Lung microvascular endothelial cell (primary cell): Measurements from ENCODE around the gene TEAD1. TPM values are rescaled to one million over a fixed set of nuclear protein-coding genes. Genes with fewer than 3 reads are reported as not detected.

Source experiments
- DNase-seq, 2 donors: peaks; one replicate each; pipeline versions ENCODE4 v3.0.0 to v3.0.0-alpha.2; 2010; ENCODE audit warnings: low read depth in 2 of 2
- total RNA-seq: library from RNA; depleted of rRNA; stranded (reverse); fragments of >200 nt; gene quantifications from 2 replicates; pipeline ENCODE4 v1.2.1, GENCODE V29; 2014

Gene TEAD1
- total RNA-seq, 1 donor from 2014 or later = 22.8 TPM

- no peak for DNase-seq
Observed at GRCh38 chr11:12664385-12664784, 9.8 kb upstream of the TEAD1 start.

DNA sequence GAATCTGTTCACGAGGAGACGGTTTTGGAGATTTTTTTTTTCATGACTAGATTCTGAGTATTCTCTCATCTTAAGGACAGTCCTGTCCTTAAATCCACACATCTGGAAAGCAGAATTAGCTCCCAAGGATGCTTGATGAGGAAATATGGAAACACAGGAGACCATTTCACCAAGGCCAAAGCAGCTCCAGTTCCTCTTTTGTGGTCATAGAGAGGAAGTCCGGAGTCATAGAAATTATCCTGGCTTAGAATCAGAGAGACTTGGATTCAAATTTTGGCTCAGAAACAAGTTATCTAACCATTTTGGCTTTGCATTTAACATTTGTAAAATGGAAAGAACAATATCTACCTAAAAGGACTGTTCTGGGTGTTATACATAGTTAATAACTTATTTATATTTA is 7.3 kb upstream of the TEAD1 start:
- DNase-seq = no peak

DNA sequence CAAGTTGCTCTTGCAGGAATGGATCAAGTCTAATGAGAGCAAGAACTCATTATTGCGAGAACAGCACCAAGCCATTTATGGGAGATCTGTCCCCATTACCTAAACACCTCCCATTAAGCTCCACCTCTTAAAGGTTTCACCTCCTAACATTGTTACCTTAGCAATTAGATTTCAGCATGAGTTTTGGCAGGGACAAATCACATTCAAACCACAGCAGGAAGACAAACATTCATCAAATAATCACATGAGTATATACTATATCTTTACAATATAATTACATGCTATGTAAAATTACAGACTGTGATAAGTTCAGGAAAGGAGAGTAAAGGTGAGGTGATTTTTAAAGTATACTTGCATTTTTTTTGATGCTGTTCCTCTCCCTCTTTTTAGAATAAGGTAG is 6.6 kb upstream of the TEAD1 start:
- no peak for DNase-seq

DNA sequence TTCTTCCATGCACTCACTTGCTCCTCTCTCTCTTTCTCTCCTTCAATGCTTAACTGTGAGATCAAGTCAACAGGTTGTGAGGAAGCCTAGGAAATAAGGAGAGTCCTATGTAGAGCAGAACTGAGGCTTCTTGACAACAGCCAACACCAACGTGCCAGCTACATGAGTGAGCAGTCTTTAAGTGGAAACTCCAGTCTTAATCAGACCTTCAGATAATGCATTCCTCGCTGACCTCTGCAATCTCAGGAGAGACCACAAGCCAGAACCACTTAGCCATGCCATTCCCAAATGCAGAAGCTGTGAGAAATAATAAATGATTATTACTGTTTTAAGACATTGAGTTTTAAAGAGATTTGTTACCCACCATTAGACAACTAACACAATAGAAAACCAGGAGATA is 6.1 kb upstream of the TEAD1 start:
- no peak for DNase-seq

DNA sequence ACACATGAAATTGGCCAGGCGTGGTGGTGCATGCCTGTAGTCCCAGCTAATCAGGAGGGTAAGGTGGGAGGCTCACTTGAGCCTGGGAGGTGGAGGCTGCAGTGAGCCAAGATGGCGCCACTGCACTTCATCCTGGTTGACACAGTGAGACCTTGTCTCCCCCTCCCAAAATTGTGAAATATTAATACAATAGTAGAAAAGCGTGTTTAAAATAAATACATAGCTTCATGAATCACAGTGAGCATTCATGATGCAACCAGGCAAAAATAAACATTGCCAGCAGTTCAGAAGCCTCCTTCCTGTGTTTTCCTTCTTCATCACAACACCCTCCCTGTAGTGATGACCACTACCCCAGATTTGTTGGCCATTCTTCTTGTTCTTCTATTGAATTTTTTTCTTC is 4.3 kb upstream of the TEAD1 start:
- DNase-seq = peak in 1 of 2 donors; percentile 23

- no peak for DNase-seq
Observed at GRCh38 chr11:12671370-12671769, 2.9 kb upstream of the TEAD1 start.

GRCh38 chr11:12673601-12673923 is 659 bp upstream of the TEAD1 start:
- DNase-seq = no peak

DNA sequence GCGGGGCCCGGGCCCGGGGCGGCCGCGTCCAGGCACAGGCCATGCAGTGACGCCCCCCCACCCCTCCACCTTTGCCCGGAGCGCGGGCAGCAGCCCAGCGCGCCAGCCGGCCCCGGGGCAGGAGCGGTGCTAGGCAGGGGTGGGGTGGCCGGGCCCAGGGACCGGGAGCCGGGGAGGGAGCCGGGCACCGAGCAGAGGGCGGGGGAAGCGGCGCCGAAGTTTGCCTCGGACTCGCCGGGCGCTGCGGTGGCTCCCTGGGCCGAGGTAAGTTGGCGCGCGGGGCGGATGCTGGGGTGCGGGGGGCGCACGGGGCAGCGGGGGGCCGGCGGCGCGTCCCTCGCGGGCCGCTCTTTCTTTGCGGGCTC is 332 bp downstream of the TEAD1 start:
- no peak for DNase-seq

GRCh38 chr11:12674936-12675696 is 895 bp downstream of the TEAD1 start:
- DNase-seq = peak; percentile 51 to 64

GRCh38 chr11:12675951-12676711 is 1.9 kb downstream of the TEAD1 start:
- DNase-seq = peak; percentile 30 to 52

- DNase-seq = peak; percentile 46 to 56
Observed at GRCh38 chr11:12677131-12677530, 2.9 kb downstream of the TEAD1 start.

GRCh38 chr11:12678092-12678491 is 3.9 kb downstream of the TEAD1 start:
- DNase-seq = no peak

DNA sequence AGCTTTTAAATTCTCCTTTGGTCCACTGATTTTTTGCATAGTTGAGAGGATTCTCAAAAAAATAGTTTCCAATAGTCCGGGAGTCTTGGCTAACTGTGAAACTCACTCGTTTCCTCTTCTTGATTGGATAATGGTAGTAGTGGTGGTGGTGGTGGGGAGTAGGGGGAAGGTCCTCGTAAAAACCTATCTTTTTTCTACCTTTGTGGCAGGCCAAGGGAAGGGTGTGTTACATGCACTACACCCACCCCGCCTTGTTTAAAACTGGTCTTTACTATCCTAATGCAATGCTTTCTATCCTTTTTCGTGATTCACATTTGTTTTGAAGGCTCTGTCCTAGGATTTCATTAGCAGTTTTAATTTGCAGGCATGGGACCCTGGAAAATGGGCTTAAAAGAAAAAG is 4.8 kb downstream of the TEAD1 start:
- DNase-seq = no peak

DNA sequence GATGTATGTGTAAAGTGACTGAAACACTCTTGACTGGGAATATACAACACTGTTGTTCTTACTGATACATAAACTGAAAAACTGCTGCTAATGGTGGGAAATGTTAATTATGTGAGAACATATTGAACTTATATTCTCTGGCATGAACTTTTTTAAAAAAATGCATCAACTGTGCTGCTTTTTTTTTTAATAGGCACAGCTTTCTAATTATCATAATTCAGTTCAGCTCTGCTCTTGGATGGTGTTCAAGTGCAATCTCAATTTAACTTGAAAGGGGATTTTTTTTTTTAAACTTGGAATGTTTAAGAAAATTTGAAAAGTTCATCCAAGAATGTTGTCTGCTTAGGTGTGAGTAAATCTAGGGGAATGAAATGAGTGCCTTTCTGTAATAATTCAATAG is 5.2 kb downstream of the TEAD1 start:
- no peak for DNase-seq

DNA sequence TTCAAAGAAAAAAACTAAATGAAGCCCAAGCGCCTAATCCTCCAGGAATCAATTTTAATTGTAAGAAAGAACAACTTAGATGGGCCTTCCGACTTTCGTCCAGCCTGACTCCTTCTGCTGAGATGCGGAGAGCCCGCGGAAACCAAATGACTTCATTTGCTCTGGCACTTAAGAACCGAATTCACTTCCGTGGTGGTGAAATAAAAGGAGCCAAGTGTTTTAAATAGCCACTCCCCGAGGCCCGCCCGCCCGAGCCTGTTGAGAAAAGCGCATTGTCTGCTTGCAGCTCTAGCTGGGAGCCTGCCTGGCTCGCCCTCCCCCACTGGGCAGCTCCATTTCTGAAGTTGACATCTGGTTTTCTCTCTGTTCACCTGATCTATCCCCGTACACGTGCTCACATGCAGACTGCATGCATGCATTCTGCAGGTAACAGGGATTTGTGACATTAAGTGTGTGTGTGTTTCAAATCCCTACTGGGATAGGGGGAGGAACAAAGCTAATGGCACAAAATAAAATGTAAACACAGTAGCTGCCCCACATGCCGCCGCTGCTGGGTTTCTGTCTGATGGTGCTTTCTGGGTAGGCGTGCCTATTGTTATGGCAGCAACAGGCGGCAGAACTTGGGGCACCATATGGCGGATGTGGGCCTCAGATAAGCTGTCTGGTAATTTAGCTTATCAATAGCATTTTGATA is 6.2 kb downstream of the TEAD1 start:
- no peak for DNase-seq

- no peak for DNase-seq
Observed at GRCh38 chr11:12680940-12681258, 6.7 kb downstream of the TEAD1 start.

DNA sequence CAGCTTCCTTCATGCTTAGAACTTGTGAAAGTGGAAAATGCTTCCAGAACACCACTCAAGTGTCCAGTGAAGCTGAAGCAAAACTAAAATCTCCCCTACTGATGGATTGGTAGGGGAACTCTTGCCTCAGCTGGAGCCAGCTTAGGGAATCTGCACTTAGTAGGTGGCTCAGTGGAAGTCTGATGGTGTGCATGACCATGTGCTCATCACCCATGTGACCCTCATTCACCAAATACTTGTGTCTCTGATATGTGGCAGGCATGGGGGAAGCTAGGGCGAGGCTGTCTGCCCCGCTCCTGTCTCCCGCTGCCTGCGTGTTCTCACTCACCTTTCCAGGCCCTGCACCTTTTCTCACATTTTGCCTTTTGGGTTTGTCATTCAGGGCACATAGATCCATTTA is 7.2 kb downstream of the TEAD1 start:
- DNase-seq = no peak

- DNase-seq = no peak
Observed at GRCh38 chr11:12682288-12682687, 8.1 kb downstream of the TEAD1 start.

GRCh38 chr11:12682737-12683500 is 8.7 kb downstream of the TEAD1 start:
- no peak for DNase-seq

DNA sequence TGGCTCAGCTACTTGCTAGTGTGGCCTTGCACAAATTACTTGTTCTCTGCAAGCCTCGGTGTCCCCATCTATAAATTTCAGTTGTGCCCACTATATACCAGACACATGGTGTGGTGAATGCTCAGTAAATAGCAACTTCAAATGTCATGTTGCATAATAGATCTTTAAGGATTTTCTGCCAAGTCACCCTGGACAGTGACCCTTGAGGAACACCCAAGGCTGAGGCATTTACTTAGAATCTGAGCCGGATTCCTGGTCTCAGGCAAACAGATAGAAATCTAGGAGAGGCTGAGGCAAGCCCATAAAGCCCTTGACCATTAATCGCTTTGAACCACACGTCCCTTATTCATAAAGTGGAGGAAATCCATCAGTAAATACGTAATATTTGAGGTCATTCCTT is 9.7 kb downstream of the TEAD1 start:
- DNase-seq = no peak

DNA sequence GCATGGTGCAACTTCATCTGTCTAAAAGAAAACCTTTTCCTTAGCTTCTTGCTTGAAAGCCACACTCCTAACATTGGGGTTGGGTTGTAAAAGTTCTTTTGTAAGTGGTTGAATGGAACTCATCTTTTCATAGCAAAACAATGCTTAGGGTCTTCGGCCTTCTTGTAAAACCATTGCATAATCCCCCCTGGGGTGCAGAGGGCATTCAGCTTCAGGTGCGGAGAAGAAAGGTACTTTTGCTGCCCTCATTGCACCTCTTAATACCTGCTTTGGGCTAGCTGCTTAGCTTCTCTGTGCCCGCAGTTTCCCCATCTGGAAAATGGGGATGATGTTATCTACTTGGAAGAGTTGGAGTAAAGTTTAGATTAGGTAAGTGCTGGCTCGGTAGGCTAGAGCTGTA is 10.1 kb downstream of the TEAD1 start:
- DNase-seq = no peak

GRCh38 chr11:12684816-12685215 is 10.6 kb downstream of the TEAD1 start:
- DNase-seq = no peak
